Stimulated activated CD8-positive, alpha-beta memory T cell treated with anti-CD3 and anti-CD28 coated beads, Interleukin-7, amount 100 ng/mL, for 48 hours (primary cell): ENCODE measurements around the gene NOP14.
"Not testable (repeated sequence)": the region's sequence is repeated elsewhere in the genome, so short reads cannot be mapped to it uniquely, and the experiment has no call there.

Experiments
- DNase-seq, 2 donors: peaks; one replicate each; pipeline ENCODE4 v3.0.0-alpha.2; 2020; ENCODE audit warnings: low read depth in 1 of 2; ENCODE audit errors: extremely low read depth in 1 of 2

NOP14 gene

DNA sequence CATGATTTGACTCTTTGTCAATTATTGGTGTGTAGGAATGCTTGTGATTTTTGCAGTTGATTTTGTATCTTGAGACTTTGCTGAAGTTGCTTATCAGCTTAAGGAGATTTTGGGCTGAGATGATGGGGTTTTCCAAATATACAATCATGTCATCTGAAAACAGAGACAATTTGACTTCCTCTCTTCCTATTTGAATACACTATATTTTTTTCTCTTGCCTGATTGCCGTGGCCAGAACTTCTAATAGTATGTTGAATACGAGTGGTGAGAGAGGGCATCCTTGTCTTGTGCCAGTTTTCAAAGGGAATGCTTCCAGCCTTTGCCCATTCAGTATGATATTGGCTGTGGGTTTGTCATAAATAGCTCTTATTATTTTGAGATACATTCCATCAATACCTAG, 44.9 kb downstream of the NOP14 start:
- not testable (repeated sequence) for DNase-seq

DNA sequence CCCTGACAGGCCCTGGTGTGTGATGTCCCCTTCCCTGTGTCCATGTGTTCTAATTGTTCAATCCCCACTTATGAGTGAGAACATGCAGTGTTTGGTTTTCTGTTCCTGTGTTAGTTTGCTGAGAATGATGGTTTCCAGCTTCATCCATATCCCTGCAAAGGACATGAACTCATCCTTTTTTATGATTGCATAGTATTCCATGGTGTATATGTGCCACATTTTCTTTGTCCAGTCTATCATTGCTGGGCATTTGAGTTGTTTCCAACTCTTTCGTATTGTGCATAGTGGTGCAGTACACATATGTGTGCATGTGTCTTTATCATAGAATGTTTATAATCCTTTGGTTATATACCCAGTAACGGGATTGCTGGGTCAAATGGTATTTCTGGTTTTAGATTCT, 46.5 kb downstream of the NOP14 start:
- not testable (repeated sequence) for DNase-seq

GRCh38 chr4:2915789-2916188, 47.4 kb downstream of the NOP14 start:
- no peak for DNase-seq

- no peak for DNase-seq
Observed at GRCh38 chr4:2914256-2915126, 48.7 kb downstream of the NOP14 start.

DNA sequence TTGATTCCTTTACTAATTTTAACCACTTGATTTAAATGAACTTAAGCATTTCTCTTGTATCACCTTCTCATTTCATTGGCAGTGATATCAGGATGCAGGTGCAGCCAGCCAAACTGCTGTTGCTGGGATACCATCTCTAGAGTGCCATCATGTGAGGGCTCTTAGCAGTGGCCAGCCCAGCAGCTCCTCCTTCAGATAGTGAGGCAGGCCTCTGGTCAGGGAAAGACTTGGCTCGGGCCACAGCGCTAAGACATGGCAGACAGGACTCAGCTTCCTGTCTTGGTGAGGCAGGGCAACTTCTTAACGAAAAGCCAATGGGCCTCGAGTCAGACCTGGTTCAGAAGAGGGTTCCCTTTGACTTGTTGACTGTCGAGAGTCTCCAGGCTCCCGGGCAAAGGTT, 50.0 kb downstream of the NOP14 start:
- DNase-seq: no peak

DNA sequence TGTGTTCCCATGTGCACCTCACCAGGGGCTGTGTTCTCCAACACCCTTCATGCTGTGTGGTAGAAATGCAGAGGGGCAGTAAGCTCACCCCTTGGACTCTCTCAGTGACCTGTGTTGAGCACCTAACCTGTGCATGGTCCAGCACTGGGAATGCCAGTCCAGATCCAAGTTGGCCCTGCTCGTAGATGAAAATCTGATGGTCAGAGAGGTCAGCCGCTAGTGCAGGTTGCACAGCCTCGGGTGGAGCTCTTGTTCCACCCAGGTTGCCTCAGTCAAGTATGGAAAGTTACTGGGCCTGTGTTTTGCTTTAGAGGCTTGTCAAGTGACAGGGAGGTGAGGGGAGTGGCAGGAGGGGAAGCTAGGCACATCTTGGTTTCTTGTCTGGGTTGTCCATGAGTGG, 51.3 kb downstream of the NOP14 start:
- no peak for DNase-seq

- no peak for DNase-seq
Observed at GRCh38 chr4:2910409-2910808, 52.8 kb downstream of the NOP14 start.

GRCh38 chr4:2909583-2909982, 53.6 kb downstream of the NOP14 start:
- no peak for DNase-seq

- no peak for DNase-seq
Observed at GRCh38 chr4:2908686-2909085, 54.5 kb downstream of the NOP14 start.

- DNase-seq: no peak
Observed at GRCh38 chr4:2907706-2908293, 55.4 kb downstream of the NOP14 start.

GRCh38 chr4:2907226-2907625, 56.0 kb downstream of the NOP14 start:
- no peak for DNase-seq

DNA sequence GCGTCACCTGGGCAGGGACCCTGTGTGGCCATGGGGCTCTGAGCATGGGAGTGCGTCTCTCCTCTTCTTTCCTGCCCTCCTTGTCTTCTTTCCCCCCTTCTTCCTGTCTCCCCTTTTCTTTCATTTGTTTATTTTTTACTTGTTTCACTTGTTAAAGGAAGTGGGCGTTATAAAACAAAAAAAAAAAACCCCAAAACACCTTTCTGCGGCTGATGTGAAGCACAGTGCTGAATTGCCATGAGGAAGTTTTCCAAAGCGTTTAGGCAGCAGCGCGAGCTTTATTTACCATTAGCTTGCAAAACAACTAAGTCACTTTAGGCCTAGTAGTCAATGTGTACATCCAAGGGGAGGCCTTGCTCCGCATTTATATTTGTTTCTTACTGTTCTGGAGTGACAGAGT, 57.0 kb downstream of the NOP14 start:
- DNase-seq: no peak

DNA sequence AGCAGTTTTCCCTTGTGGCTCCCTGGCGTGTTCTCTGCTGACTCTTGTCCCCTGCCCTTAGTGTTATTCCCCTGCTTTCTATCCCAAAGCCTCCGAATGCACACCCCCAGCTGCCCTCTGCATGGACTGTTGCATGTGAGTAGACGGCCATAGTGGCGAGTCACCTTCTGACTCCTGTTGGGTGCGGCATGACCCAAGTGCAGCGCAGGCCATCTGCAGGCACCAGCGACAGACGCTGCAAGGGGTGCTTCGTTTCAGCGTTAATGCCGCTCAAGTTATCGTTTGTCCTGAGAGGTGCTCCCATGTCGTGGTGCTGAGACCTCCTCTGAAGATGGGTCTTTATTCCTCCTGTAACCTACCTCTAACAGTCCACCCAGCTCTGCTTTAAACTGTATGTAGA, 57.7 kb downstream of the NOP14 start:
- no peak for DNase-seq

- no peak for DNase-seq
Observed at GRCh38 chr4:2902126-2902525, 61.1 kb downstream of the NOP14 start.

GRCh38 chr4:2901186-2901585, 62.0 kb downstream of the NOP14 start:
- no peak for DNase-seq

DNA sequence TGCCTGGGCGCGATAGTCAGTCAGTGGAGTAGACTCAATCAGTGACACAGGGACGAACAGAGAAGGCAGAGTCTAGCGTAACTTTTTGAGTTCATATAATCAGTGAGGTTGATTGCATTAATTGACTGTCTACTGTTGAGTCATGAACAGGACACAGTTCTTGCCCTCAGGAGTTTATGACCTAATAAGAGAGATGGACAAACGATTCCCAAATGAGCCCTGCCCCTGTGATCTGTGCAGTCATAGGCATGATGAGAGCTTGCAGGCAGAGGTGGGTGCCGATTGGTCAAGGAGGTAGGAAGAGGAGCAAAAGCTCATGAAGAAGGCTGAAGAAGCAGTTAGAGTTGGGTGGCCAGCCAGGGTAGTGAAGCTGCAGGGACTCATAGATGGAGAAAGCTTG, 62.5 kb downstream of the NOP14 start:
- no peak for DNase-seq

DNA sequence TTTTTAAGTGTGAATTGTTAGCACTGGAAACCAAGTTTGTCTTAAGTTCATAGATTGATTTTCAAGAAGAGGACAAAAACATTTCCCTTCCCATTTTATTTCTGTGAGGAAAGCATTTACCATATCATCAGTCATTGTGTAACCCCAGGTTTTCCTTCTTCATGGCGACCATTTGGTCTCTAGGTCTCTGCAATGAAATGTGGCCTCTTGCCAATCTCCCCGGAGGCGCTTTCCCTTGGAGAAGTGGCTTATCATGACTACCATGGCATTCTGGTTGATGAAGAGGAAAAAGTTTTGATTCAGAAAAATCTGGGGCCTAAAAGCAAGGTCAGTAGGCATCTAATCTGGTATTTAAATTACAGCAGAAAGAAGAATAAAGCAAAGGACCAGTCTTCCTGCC, 65.2 kb downstream of the NOP14 start:
- DNase-seq: no peak

DNA sequence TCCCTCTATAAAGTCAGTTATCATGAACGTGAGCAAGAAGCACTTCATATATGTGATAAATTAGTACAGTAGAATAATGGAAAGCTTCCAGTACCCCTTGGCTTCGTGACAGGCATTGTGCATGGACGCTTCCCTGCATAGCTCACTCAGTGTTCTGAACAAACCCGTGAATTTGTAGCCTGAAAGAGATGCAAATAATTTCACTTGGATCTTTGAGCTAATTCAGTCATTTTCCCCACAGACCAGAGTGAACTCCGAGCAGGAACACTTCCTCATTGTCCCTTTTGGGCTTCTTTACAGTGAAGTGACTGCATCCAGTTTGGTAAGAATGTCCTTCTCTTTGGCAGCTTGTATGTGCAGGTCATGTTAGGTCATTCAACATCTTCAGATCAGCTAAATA, 69.4 kb downstream of the NOP14 start:
- DNase-seq: no peak

DNA sequence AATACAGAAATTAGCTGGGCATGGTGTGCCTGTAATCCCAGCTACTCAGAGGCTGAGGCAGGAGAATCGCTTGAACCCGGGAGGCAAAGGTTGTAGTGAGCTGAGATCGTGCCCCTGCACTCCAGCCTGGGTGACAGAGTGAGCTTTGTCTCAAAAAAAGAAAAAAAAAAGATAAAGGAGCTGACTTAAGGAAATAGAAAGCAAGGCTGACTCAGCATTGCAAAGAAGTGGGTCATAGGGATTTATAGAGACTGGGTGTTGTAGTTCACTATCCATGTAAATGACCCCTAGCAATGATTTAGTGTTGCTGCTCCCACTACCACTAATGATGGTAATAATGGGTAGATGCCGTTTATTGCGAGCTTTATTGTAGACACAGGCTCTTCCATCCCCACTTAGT, 71.9 kb downstream of the NOP14 start:
- DNase-seq: no peak

DNA sequence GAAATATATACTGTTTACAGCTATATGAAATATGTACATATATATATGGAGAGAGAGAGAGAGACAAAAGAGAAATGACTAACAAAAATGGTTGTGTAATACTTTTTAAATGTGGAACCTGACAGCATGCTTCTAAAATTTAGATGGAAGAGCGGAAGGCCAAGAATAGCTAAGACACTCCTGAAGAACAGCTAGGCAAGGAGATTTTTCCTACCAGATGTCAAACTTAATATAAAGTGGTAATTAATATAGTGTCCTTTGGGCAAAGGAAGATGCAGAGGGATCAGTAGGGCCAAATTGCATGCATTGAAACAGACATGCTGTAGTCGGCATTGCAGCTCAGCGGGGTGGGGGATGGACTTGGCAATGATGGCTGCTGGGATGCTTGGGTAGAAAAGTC, 74.3 kb downstream of the NOP14 start:
- no peak for DNase-seq
